CD4-positive, alpha-beta T cell (primary cell): ENCODE data around the gene TTLL11. TPM values are rescaled to one million over a fixed set of nuclear protein-coding genes. Genes with fewer than 3 reads are reported as not detected.

Experiments
- ATAC-seq: fragments of 200-7000 bp; cut with Tn5 transposase; one replicate; pipeline ENCODE4 v1.10.0; 2022; ENCODE audit warnings: mild to moderate bottlenecking; ENCODE audit not compliant: poor library complexity
- CTCF ChIA-PET: fragments of 350-600 bp; sonication (Branson Sonifier 250); formaldehyde crosslinking; loops from one replicate; lab custom pipeline; 2021; ENCODE audit warnings: antibody characterized with exemption, inconsistent platforms; lab: Charles Lee
- POLR2A ChIA-PET: fragments of 350-600 bp; sonication (Branson Sonifier 250); formaldehyde crosslinking; loops from one replicate; lab custom pipeline; 2021; ENCODE audit warnings: antibody characterized with exemption, inconsistent platforms; lab: Charles Lee
- DNase-seq, 14 experiments: peaks; one replicate each; pipeline ENCODE4 v3.0.0-alpha.2; 2013 to 2020; ENCODE audit warnings: mixed read lengths in 2 of 14
- H3K27ac ChIP-seq, 2 donors: one replicate each; pipeline versions ENCODE4 v1.5.1 to v1.7.0; 2013; ENCODE audit warnings: low read length in 2 of 2, low read depth in 1 of 2, mild to moderate bottlenecking in 1 of 2
- H3K27me3 ChIP-seq, 2 experiments: 1 replicate in 1 of 2; 2 replicates in 1 of 2; pipeline versions ENCODE4 v1.6.1 to v1.7.0; 2013; ENCODE audit warnings: low read length in 2 of 2, control low read depth in 1 of 2, mild to moderate bottlenecking in 1 of 2, moderate library complexity in 1 of 2; ENCODE audit not compliant: insufficient read depth in 2 of 2, control insufficient read depth in 1 of 2
- H3K36me3 ChIP-seq: one replicate; pipeline ENCODE4 v1.6.1; 2013; ENCODE audit warnings: low read length, control low read depth; ENCODE audit not compliant: insufficient read depth
- H3K4me1 ChIP-seq: one replicate; pipeline ENCODE4 v1.6.1; 2013; ENCODE audit warnings: low read length, control low read depth; ENCODE audit not compliant: insufficient read depth
- H3K4me3 ChIP-seq: one replicate; pipeline ENCODE4 v1.5.1; 2013; ENCODE audit warnings: mild to moderate bottlenecking, low read length, moderate library complexity
- H3K9me3 ChIP-seq, 2 experiments: 1 replicate in 1 of 2; 2 replicates in 1 of 2; pipeline versions ENCODE4 v1.6.1 to v1.7.0; 2013; ENCODE audit warnings: low read length in 2 of 2, mild to moderate bottlenecking in 2 of 2, control low read depth in 1 of 2, moderate library complexity in 1 of 2; ENCODE audit not compliant: control insufficient read depth in 1 of 2, insufficient read depth in 1 of 2
- H3K27ac Mint-ChIP-seq: one replicate; pipeline ENCODE4 v1.8.0; 2020; ENCODE audit warnings: mixed read lengths
- H3K27me3 Mint-ChIP-seq: one replicate; pipeline ENCODE4 v1.8.0; 2021; ENCODE audit warnings: mixed read lengths
- H3K36me3 Mint-ChIP-seq: one replicate; pipeline ENCODE4 v1.8.0; 2021; ENCODE audit warnings: low read depth, mixed read lengths
- H3K4me1 Mint-ChIP-seq: one replicate; pipeline ENCODE4 v1.8.0; 2021; ENCODE audit warnings: low read depth, mixed read lengths
- H3K4me3 Mint-ChIP-seq: one replicate; pipeline ENCODE4 v1.8.0; 2020; ENCODE audit warnings: mild to moderate bottlenecking, mixed read lengths
- H3K9me3 Mint-ChIP-seq: one replicate; pipeline ENCODE4 v1.8.0; 2020; ENCODE audit warnings: mixed read lengths
- intact Hi-C, 2 experiments: fragments of 100-400 bp; cut with DNase I in 1 of 2; cut with micrococcal nuclease in 1 of 2; formaldehyde crosslinking; loops; one replicate each; pipeline versions ENCODE4 v1.15.1 to v1.9.0; 2023 to 2025; cut with DNase I, micrococcal nuclease
- total RNA-seq, 174 experiments: library from RNA in 2 of 174; stranded (reverse) in 2 of 174; gene quantifications; one replicate each; pipeline ENCODE4 v1.2.3 and lab custom pipeline; 2021 to 2026
- TF ChIP-seq, protein P1 (sequence below): fragments of 200-600 bp; IDR thresholded peaks from one replicate; pipeline ENCODE4 v1.8.0; 2022; ENCODE audit warnings: antibody characterized with exemption, mild to moderate bottlenecking

TTLL11 gene
- total RNA-seq, 2 experiments from 2014 or later: 1.6 to 2.3 TPM

DNA sequence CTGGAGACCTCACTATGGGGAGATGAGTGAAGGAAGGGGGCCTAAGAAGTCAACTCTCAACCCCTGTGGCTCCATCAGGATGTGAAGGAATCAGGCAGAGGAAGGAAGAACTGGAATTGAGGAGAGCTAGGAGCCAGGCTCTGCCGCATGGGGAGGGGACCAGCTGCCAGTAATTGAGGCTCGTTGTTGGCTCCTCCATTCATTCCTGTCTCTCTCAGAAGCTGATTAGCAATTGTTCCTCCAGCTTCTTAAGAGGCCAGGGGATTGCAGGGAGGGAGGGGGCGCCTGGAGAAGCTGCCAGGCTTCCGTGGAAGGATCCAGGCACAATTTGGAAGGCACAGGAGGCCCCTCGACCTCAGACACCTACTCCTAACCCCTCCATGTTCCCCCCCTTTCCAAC, 20.5 kb upstream of the TTLL11 start:
- CTCF ChIA-PET: no interaction called here
- ATAC-seq (no peak), DNase-seq (no peak)
- Mint-ChIP-seq H3K27ac (no peak overlapping the region), H3K9me3 (no peaks in the 10 kb centered on the region), H3K27me3 (no peaks in the 10 kb centered on the region), H3K36me3 (no peaks in the 10 kb centered on the region), H3K4me3 (no peak overlapping the region), H3K4me1 (no peaks in the 10 kb centered on the region)
- intact Hi-C loops: no loop called here
- H3K4me1 ChIP-seq: no peaks in the 10 kb centered on the region
- no peaks in the 10 kb centered on the region for H3K9me3 ChIP-seq
- H3K36me3 ChIP-seq: no peaks in the 10 kb centered on the region
- TF ChIP-seq, protein P1, sequence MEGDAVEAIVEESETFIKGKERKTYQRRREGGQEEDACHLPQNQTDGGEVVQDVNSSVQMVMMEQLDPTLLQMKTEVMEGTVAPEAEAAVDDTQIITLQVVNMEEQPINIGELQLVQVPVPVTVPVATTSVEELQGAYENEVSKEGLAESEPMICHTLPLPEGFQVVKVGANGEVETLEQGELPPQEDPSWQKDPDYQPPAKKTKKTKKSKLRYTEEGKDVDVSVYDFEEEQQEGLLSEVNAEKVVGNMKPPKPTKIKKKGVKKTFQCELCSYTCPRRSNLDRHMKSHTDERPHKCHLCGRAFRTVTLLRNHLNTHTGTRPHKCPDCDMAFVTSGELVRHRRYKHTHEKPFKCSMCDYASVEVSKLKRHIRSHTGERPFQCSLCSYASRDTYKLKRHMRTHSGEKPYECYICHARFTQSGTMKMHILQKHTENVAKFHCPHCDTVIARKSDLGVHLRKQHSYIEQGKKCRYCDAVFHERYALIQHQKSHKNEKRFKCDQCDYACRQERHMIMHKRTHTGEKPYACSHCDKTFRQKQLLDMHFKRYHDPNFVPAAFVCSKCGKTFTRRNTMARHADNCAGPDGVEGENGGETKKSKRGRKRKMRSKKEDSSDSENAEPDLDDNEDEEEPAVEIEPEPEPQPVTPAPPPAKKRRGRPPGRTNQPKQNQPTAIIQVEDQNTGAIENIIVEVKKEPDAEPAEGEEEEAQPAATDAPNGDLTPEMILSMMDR: no peak
- no peak overlapping the region for H3K4me3 ChIP-seq
- POLR2A ChIA-PET: no interaction called here
- H3K27ac ChIP-seq: no peak overlapping the region
- peaks cover 0 to 10% of the 10 kb centered on the region in 2 experiments for H3K27me3 ChIP-seq

DNA sequence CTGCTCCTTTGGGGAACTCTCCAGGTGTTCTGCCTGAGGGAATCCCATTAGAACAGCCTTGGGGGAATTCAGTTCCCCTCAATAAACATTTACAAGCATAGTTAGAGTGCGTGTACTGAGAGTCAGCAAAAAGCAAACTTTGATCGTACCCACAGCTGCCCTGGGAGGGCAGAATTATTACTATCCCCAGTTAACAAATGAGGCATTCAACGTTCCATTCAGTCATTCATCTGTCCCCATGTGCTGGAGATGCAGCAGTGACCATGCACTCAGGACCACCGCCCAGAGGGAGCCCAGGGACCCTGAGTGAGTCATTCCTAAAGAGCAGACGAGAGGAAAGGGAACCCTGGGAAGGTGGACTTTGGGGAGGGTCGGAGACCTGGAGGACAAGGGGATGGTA, 19.1 kb upstream of the TTLL11 start:
- H3K27me3 Mint-ChIP-seq: no peaks in the 10 kb centered on the region
- H3K4me1 Mint-ChIP-seq: no peaks in the 10 kb centered on the region
- H3K27ac ChIP-seq: no peak overlapping the region
- no peaks in the 10 kb centered on the region for H3K36me3 Mint-ChIP-seq
- TF ChIP-seq, protein P1: no peak
- no peak overlapping the region for H3K27ac Mint-ChIP-seq
- ChIA-PET CTCF (no interaction called here), POLR2A (no interaction called here)
- intact Hi-C loops: no loop called here
- H3K4me3 ChIP-seq: no peak overlapping the region
- no peaks in the 10 kb centered on the region for H3K36me3 ChIP-seq
- H3K4me1 ChIP-seq: no peaks in the 10 kb centered on the region
- peaks cover 0 to 10% of the 10 kb centered on the region in 2 experiments for H3K27me3 ChIP-seq
- DNase-seq: no peak
- H3K9me3 ChIP-seq: no peaks in the 10 kb centered on the region
- H3K9me3 Mint-ChIP-seq: no peaks in the 10 kb centered on the region
- H3K4me3 Mint-ChIP-seq: no peak overlapping the region
- ATAC-seq: no peak

DNA sequence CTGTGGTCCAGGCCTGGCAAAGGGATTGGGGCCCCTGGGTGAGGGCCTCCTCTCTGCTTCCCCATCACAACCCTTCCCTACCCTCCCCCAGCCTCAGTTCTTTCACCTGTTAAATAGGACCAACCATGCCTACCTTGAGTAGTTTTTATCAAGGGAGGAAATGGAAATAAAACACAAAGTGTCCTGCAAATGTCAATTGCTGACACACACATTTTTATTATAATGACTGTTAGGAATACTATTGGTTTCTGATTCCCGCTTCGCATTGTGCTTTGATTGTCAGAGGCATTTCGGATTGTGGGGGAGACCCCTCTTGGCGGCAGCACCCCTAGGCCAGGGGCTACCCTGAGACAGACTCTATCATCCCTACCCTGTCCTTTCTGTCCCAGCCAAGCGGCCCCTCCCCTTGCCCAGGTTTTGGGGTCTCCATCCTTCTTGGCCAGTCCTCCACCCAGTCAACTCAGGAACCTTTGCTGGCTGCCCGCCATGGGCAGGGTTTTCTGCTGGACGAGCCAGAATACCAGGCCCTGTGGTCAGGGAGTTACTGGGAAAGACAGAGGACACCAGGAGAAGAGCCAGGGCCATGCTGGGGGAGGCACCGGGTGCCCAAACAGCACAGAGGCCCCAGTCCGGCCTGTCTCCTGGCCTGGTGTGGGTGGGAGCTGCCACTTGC, 18.4 kb upstream of the TTLL11 start:
- ATAC-seq: no peak
- no peak overlapping the region for H3K4me3 Mint-ChIP-seq
- H3K27me3 Mint-ChIP-seq: no peaks in the 10 kb centered on the region
- no peak overlapping the region for H3K27ac ChIP-seq
- intact Hi-C loops: no loop called here
- no peak overlapping the region for H3K4me3 ChIP-seq
- H3K9me3 Mint-ChIP-seq: no peaks in the 10 kb centered on the region
- H3K27me3 ChIP-seq: peaks cover 0 to 10% of the 10 kb centered on the region in 2 experiments
- ChIA-PET CTCF (interaction anchor here (1.9 kb wide), 1 partner anchor 13 kb away, joined by 6 read pairs; no protein-coding TSS in a partner anchor), POLR2A (no interaction called here)
- no peak overlapping the region for H3K27ac Mint-ChIP-seq
- no peaks in the 10 kb centered on the region for H3K36me3 Mint-ChIP-seq
- DNase-seq: no peak
- H3K4me1 Mint-ChIP-seq: no peaks in the 10 kb centered on the region
- no peaks in the 10 kb centered on the region for H3K9me3 ChIP-seq
- H3K4me1 ChIP-seq: no peaks in the 10 kb centered on the region
- no peaks in the 10 kb centered on the region for H3K36me3 ChIP-seq
- TF ChIP-seq, protein P1: no peak
